Mammary epithelial cell (primary cell): ENCODE measurements around the gene TBX5.

Experiments used
- CTCF ChIP-seq, 2 donors: IDR thresholded peaks in 1 of 2; conservative IDR thresholded peaks in 1 of 2; 2 replicates each; pipeline ENCODE4 v1.5.1; 2011 to 2012; ENCODE audit warnings: inconsistent platforms in 2 of 2, low read length in 2 of 2, mild to moderate bottlenecking in 2 of 2, control low read depth in 1 of 2, low read depth in 1 of 2; ENCODE audit not compliant: insufficient read depth in 1 of 2; ENCODE audit errors: extremely low read depth in 1 of 2
- EZH2 ChIP-seq: IDR thresholded peaks from 2 replicates; pipeline ENCODE4 v1.6.1; 2012; ENCODE audit warnings: low read length, inconsistent platforms, borderline replicate concordance

- TF ChIP-seq CTCF (conservative IDR thresholded peaks at IDR 0.05 in 1 of 2, IDR thresholded peaks at IDR 0.05 in 1 of 2; ENCODE audit: extremely low read depth in 1 of 2, insufficient read depth in 1 of 2, low read depth in 1 of 2, low read length in 2 of 2) (no peak), EZH2 (no peak)
These were observed 87.0 kb downstream of the TBX5 start for GRCh38 chr12:114318984-114319383.
